ENCODE results near the gene ATG4A. TPM values are rescaled to one million over a fixed set of nuclear protein-coding genes. Genes with fewer than 3 reads are reported as not detected.

Gene ATG4A
- total and polyA plus RNA-seq, 2 experiments from 2014 or later = 13.5 to 18.0 TPM

- Histone ChIP-seq H3K4me2 (no peak overlapping the region), H3K27ac (no peak overlapping the region), H3K9me3 (ENCODE audit: low read depth) (no peaks in the 10 kb centered on the region), H3K79me2 (no peaks in the 10 kb centered on the region), H3K27me3 (no peaks in the 10 kb centered on the region), H4K20me1 (ENCODE audit: insufficient read depth, poor library complexity, severe bottlenecking) (no peaks in the 10 kb centered on the region), H3K4me1 (ENCODE audit: insufficient read depth) (no peaks in the 10 kb centered on the region), H2AFZ (no peak overlapping the region), H3K4me3 (no peak overlapping the region), H3K36me3 (replicated peaks; ENCODE audit: insufficient read depth, low read depth) (no peaks in the 10 kb centered on the region), H3K9me2 (replicated peaks; ENCODE audit: insufficient read depth) (no peaks in the 10 kb centered on the region)
- no peak for DNase-seq (ENCODE audit: low spot score)
- TF ChIP-seq EZH2 (IDR thresholded peaks at IDR 0.05; ENCODE audit: borderline replicate concordance) (no peak), EZH2phosphoT487 (IDR thresholded peaks at IDR 0.05; ENCODE audit: low read depth, severe bottlenecking, unreplicated experiment) (no peak), CTCF (IDR thresholded peaks at IDR 0.05; ENCODE audit: poor library complexity) (no peak)
These were observed 13.9 kb downstream of the ATG4A start for GRCh38 chrX:108105473-108105872.

GRCh38 chrX:108114541-108114940, 23.0 kb downstream of the ATG4A start:
- Histone ChIP-seq H3K9me3 (ENCODE audit: low read depth) (no peaks in the 10 kb centered on the region), H4K20me1 (ENCODE audit: insufficient read depth, poor library complexity, severe bottlenecking) (no peaks in the 10 kb centered on the region), H3K36me3 (replicated peaks; ENCODE audit: insufficient read depth, low read depth) (no peaks in the 10 kb centered on the region), H2AFZ (no peak overlapping the region), H3K9me2 (replicated peaks; ENCODE audit: insufficient read depth) (no peaks in the 10 kb centered on the region), H3K4me2 (no peak overlapping the region), H3K4me1 (ENCODE audit: insufficient read depth) (no peaks in the 10 kb centered on the region), H3K27me3 (no peaks in the 10 kb centered on the region), H3K4me3 (no peak overlapping the region), H3K27ac (no peak overlapping the region), H3K79me2 (no peaks in the 10 kb centered on the region)
- TF ChIP-seq EZH2 (IDR thresholded peaks at IDR 0.05; ENCODE audit: borderline replicate concordance) (no peak), EZH2phosphoT487 (IDR thresholded peaks at IDR 0.05; ENCODE audit: low read depth, severe bottlenecking, unreplicated experiment) (no peak), CTCF (IDR thresholded peaks at IDR 0.05; ENCODE audit: poor library complexity) (no peak)
- DNase-seq (ENCODE audit: low spot score) = no peak

- WGBS (ENCODE audit: low lambda C conversion rate, missing lambda C conversion rate) = 40% methylated on average over 3 of the region's 3 CpGs
- no peak for TF ChIP-seq EZH2 (IDR thresholded peaks at IDR 0.05; ENCODE audit: borderline replicate concordance)
- TF ChIP-seq EZH2phosphoT487 (IDR thresholded peaks at IDR 0.05; ENCODE audit: low read depth, severe bottlenecking, unreplicated experiment) = peak; percentile 79
- no peak for TF ChIP-seq CTCF (IDR thresholded peaks at IDR 0.05; ENCODE audit: poor library complexity)
- no peak for DNase-seq (ENCODE audit: low spot score)
These were observed 26.4 kb downstream of the ATG4A start for GRCh38 chrX:108117988-108118387.

GRCh38 chrX:108121291-108121690, 29.7 kb downstream of the ATG4A start:
- Histone ChIP-seq H4K20me1 (ENCODE audit: insufficient read depth, poor library complexity, severe bottlenecking) (no peaks in the 10 kb centered on the region), H3K4me2 (no peak overlapping the region), H2AFZ (no peak overlapping the region), H3K9me2 (replicated peaks; ENCODE audit: insufficient read depth) (no peaks in the 10 kb centered on the region), H3K79me2 (no peaks in the 10 kb centered on the region), H3K9me3 (ENCODE audit: low read depth) (no peaks in the 10 kb centered on the region), H3K4me1 (ENCODE audit: insufficient read depth) (no peaks in the 10 kb centered on the region), H3K27me3 (no peaks in the 10 kb centered on the region), H3K27ac (no peak overlapping the region), H3K4me3 (no peak overlapping the region), H3K36me3 (replicated peaks; ENCODE audit: insufficient read depth, low read depth) (no peaks in the 10 kb centered on the region)
- no peak for DNase-seq (ENCODE audit: low spot score)
- 61% methylated on average over 3 of the region's 3 CpGs for WGBS (ENCODE audit: low lambda C conversion rate, missing lambda C conversion rate)
- TF ChIP-seq EZH2 (IDR thresholded peaks at IDR 0.05; ENCODE audit: borderline replicate concordance) (no peak), CTCF (IDR thresholded peaks at IDR 0.05; ENCODE audit: poor library complexity) (no peak), EZH2phosphoT487 (IDR thresholded peaks at IDR 0.05; ENCODE audit: low read depth, severe bottlenecking, unreplicated experiment) (no peak)

More at GRCh38 chrX:108117988-108118387, 26.4 kb downstream of the ATG4A start:
- no peaks in the 10 kb centered on the region for H3K4me1 ChIP-seq (ENCODE audit: insufficient read depth)
- no peaks in the 10 kb centered on the region for H4K20me1 ChIP-seq (ENCODE audit: insufficient read depth, poor library complexity, severe bottlenecking)
- no peaks in the 10 kb centered on the region for H3K9me2 ChIP-seq (replicated peaks; ENCODE audit: insufficient read depth)
- H3K4me2 ChIP-seq = no peak overlapping the region
- H3K27me3 ChIP-seq = no peaks in the 10 kb centered on the region
- H3K9me3 ChIP-seq (ENCODE audit: low read depth) = no peaks in the 10 kb centered on the region
- H3K36me3 ChIP-seq (replicated peaks; ENCODE audit: insufficient read depth, low read depth) = no peaks in the 10 kb centered on the region
- no peak overlapping the region for H3K27ac ChIP-seq
- H3K79me2 ChIP-seq = no peaks in the 10 kb centered on the region
- no peak overlapping the region for H3K4me3 ChIP-seq
- no peak overlapping the region for H2AFZ ChIP-seq
